CD4-positive, alpha-beta T cell treated with Interleukin-6 at 100 ng/mL for 8 hours (primary cell): ENCODE measurements around the gene HIBCH.
A peak's percentile ranks its signal among the peaks of the same experiment; 100 is the strongest.
"Not testable (repeated sequence)": the region's sequence is repeated elsewhere in the genome, so short reads cannot be mapped to it uniquely, and the experiment has no call there.

Source experiments
- DNase-seq: peaks from one replicate; pipeline ENCODE4 v3.0.0-alpha.2; 2020; ENCODE audit warnings: mixed read lengths, low spot score

Gene HIBCH

DNA sequence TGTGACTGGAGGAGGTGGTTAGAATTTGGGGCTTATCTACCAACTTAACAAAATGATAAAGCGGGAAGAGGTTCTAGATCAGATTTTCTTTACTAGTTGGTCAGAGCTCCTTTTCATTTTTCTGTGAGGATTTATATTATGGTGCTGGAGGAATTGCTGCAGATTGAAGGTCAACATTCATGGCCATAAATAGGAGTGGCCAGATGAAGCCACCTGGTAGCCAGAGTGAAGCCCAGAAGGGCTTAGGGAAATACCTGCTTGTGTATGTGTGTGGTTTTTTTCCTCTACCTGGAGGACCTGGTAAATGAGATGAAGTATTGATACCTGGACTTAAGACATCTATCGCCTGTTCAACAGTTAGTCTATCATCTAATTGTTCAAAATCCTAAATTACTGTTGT lies 134.2 kb downstream of the HIBCH start:
- no peak for DNase-seq

DNA sequence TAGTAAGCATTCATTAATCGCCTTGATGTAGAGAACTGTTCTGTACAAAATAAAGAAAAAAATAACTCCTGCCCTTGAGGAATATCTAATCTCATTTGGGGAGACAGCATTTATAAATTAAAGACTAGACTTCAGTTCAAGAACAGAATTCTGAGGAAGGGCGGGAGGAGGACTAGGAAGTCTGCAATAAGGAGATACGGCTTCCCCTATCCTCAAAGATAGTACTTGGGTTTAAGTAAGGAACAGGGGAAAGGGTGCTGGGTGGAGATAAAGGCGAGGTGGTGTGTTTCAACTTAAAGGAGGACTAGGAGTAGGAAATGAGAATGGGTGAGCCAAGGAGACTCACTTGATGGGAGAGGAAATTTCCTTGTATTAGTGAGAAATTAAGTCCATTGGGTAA lies 135.2 kb downstream of the HIBCH start:
- no peak for DNase-seq

DNA sequence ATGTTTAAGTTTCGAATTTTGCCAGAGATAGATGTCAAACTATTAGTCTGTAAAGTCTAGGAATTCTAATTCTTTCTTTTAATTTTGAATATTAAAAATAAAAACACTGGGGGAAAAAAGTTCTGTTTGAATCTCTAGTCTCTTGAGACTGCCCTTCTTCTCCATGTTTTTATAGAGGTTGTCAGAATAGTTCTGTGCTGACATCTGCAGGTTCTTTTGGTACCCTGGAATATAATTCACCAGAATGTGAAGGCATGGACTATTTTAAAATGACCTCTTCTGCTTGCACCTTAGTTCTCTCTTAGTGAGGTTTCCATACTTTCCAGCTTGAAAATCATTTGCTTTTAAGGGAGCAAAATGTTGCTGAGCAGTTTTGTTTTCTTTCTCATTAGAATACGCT lies 136.1 kb downstream of the HIBCH start:
- DNase-seq: no peak

DNA sequence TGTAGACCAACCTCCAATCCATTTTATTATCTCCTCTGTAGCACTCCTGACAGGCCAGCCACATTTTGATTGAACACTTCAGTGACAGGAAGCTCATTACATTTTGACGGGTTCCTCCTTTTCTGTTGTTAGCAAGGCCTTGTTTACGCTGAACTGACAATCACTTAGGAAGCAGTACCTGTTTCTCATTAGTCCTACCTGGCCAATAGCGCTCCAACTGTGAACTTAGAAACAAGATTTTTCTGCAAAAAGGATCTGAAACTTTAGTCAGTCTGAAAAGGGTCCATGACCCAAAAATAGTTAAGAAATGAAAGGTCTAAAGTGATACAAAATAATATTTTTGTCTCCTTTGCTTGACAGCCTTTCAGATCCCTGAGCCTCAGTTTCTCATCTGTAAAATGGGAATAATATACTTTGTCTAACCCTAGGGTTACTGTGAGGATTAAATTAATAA lies 137.5 kb downstream of the HIBCH start:
- no peak for DNase-seq

DNA sequence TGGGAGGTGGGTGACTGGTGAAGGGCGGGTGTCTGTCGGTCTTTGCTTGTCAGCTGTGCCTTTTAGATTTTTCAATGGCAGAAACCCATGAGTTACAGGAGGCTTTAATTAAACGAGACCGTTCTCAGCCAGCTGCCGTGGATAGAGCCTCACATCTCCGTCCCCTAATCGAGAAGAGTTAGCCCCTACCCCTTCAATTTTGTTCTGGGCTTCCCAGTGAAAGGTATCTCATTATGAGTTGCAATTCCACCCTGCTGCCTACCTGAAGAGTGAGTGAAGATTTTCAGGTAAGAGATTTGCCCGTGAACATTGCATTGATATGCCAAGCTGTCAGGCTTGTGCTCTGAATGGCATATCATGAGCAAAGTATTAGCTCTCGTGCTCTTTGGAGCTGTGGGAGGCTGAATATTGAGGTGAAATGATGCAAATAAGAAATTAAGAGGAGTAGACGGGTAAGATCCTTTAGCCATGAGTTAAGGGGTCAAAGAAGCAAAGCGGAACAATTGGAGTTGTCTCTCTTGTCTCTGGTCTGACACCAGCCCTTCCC lies 138.4 kb downstream of the HIBCH start:
- DNase-seq: no peak

DNA sequence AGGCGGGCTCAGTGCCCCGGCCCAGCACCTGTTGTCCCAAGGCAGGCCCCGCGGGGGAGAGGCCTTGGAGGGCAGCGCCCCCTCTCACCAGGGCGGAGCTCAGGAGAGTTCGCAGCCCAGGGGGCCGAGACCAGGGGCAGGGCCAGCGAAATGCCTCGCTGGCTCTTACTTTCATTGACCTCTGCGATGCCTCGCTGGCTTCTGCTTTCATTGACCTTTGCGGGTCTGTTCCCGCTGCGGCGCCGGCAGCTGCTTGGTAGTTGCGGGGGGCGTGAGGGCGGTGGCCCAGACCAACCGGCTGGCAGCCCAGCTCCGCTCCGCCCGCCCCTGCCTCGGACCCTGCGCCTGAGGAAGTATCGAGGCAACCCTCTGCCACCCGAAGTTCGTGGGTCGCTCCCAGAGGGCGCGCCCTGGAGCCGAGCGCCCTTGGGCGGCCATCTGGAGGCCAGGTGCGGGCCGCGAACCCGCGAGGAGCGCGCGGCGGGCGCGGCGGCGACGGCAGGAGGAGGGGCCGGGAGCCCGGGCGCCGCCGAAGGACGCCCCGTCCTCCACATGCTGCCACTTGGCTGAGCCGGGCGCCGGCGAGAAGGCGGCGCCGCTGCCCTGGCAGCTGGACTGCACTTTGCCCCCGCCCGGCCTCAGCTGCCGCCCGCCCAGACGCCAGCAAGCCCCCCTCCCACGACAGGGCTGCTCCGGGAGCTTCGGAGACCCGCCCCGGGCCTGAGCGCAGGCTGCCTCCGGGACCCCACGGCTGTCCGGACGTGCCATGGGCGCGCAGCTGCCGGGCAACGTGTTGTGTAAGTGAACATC lies 139.1 kb downstream of the HIBCH start:
- peak; percentile 2 for DNase-seq

DNA sequence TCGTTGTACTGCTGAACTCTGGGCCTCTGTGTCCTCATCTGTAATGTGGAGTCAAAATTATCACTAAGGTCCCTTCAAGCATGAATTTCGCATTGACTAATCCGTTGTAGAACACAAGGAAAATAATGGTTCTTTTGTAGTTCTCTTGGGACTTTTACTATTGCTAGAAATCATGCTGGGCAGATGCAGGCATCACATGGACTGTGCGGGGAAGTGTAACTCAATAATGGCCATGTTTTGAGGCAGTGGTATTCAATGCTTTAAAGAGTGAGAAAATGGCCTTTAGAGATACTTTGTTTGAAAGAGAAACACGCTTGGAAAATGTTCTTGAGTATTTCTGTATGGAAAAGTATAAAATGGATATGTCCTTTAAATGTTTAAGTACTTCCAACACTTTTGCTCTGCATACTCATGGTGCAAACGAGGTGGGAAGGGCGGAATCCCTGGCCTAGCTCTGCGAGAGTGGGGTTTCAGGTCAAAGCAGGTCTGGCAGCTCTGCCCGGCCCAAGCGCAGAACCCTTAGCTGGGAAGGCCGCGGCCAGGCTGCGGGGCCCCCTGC lies 139.8 kb downstream of the HIBCH start:
- no peak for DNase-seq

DNA sequence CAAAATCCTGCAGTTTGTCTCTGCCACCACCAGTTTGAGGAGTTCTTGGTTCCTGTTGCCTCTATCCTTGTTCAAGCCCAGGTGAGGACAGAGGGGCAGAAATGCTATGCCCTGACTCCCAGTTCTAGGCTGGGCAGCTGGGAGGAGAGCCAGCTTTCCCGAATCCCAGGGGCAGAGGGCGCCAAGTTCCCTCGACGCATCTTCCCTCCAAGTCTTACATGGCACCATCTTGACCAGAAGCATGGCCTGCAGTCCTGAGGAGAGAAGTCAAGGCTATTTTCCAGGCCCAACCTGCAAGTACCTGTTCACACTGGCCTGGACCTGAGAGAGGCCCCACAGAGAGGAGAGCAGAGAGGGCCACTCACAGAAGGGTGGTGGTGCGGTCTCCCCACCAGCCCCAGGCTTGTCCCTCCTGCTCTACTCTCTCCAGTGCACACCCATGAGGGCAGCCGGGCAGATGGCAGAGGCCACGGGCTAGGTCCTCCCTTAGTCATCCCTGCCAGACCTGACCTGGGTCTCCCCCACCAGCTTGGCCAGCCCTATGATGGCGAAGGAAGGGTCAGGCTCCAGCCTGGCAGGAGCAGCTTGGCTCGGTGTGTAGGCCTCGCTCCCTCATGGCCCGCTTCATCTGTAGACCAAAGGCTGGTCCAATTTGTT lies 141.4 kb downstream of the HIBCH start:
- DNase-seq: no peak

DNA sequence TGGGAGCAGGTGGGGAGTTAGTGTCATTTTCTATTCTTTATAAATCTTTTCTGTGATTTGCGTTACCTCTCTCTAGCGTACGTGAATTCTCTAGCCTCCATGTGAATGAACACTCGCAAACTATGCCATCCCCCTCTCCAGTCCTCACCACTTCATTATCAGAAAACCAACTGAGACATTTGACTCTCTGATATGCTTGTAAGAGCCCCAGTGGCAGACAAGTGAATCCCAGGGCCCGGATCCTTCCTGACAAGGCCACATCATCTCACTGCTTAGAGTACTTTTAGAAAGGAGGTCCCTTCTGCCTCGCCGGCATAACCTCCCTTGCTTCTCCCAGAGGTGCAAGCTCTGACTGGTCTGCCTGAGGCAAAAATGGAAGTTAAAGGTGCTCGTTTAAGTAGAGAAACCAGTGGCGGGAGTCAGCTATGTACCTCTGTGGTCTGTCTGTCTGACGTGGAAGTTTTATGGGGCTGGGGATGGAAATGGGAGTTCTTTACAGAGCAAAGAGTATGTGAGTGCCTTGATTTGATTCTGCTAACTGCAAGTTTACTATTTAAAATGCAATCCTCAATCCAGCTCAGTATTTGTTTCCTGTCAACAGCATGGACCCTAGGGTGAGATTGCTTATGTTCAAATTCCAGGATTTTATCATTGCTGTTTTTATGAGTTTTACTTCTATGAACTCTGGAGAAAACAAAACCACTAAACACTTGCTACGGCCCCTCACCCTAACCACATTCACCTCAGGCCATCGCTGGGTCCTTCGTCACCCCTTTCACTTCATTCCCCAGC lies 142.2 kb downstream of the HIBCH start:
- no peak for DNase-seq

DNA sequence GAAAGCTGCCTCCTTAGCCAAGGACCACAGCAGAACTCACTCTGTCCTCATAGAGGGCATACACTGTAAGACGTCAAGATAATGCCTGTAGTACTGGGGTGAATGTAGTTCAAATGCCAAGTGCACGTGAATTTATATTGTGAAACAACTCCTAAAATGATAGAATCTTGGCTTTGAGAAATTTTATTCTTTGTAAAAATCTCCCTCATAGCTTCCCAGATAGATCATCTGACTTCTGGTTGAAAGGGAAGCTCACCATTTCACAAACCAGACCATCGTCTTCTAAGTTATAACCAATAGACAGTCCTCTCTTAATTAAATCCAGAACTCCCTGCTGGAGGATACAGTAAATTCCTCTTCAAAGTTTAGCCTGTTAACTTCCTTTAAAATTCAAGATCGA lies 146.2 kb downstream of the HIBCH start:
- no peak for DNase-seq

DNA sequence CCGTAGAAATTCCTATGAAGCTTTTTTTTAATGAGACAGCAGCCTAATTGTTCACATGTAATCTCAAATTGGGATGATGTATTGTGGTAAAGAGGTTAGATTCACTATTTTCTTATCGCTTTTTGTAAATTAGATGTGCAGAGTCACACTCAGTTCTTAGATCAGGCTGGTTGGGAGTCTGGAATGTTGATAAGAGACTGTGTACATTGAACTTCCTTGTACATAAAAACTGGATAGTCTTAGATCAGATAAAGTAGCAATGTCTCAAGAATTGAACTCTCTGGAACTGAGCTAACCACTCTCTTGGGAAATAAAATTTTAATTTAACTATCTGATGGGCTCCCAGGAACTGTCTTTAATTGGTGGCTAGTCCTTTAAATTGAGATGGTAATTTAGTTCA lies 149.0 kb downstream of the HIBCH start:
- DNase-seq: no peak

DNA sequence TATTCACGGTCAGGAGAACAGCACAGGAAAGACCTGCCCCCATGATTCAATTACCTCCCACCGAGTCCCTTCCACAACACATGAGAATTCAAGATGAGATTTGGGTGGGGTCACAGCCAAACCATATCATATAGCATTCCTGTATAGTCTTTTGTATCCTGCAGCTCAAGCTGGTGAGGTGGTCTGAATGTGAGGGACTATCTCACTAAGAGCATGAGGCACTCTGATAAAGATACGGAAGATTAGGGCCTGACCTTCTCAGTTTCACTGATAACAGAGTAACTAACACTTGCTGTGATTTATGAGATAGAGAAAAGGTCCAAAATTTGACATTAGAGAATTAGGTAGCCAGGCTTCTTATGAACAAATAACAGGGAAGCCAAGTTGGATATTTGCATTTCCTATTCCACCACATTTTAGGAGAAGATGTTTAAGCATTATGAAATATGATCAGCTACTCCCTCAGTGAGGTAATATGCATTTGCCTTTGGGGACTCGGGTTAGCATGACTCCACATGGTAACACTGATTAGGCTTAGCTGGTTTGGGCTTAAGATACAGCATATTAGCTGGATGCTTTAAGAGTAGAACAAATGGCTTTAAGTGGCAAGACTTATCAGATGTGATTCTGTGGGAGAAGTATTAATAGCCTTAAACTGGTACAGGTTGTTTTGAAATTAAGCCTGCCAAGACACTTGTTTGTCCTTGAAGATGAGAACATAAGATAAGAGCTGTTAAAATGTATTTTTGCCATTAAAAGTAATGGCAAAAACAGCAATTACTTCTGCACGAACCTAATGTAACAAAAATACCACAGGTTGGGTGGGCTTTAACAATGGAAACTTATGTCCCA lies 150.2 kb downstream of the HIBCH start:
- DNase-seq: no peak

DNA sequence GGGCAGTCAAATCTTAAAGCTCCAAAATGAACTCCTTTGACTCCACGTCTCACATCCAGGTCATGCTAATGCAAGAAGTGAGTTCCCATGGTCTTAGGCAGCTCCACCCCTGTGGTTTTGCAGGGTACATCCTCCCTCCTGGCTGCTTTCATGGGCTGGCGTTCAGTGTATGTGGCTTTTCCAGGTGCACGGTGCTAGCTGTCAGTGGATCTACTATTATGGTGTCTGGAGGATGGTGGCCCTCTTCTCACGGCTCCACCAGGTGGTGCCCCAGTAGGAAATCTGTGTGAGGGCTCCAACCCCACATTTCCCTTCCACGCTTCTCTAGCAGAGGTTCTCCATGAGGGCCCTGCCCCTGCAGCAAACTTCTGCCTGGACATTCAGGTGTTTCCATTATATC lies 151.9 kb downstream of the HIBCH start:
- no peak for DNase-seq

DNA sequence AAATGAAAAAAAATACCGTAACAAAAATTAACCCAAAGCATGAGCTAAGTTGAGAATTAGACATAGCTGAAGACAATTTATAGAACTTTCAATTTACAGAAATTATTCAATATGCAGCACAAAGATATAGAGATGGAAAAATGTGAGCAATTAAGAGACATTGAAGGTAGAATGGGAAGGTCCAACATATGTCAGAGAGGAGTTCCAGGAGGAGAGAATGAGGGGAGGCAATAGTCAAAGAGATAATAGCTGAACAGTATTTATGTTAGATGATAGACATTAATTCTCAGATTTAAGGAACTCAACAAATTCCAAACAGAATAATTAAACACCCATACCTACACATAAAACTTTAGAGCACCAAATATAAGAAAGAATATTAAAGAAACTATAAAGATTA lies 154.1 kb downstream of the HIBCH start:
- DNase-seq: no peak

DNA sequence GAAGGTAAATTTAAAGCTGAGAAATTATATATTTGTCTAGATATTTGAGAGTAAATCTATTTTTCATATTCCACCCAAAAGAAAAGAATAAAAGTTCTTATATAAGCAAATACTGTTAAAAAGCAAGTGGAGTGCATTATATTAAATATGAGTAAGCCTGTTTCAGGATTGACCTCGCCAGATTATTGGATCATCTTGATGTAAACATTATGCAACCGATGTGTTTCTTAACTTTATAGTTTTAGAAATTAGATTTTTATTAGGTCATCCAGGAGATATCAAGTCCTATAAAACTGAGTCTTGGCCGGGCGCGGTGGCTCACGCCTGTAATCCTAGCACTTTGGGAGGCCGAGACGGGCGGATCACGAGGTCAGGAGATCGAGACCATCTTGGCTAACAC lies 156.8 kb downstream of the HIBCH start:
- DNase-seq: no peak

DNA sequence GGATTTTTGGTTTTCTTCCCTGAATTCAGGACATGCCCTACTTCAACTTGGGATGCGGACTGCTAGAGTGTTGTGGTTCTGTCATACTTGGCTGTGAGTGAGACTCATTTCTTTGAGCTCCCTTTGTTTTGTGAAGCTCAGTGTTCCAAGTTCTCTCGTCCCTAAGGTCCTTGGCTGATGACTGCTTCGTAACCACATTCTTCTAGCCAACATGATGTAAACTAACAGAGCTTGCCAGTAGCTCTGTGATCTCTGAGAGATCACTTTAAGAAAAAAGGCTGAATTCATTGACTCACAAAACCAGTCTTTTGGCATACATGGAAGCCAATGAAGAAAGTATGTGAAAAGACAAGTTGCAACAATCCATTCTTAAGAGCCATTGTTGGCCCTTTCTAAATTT lies 160.2 kb downstream of the HIBCH start:
- DNase-seq: no peak

DNA sequence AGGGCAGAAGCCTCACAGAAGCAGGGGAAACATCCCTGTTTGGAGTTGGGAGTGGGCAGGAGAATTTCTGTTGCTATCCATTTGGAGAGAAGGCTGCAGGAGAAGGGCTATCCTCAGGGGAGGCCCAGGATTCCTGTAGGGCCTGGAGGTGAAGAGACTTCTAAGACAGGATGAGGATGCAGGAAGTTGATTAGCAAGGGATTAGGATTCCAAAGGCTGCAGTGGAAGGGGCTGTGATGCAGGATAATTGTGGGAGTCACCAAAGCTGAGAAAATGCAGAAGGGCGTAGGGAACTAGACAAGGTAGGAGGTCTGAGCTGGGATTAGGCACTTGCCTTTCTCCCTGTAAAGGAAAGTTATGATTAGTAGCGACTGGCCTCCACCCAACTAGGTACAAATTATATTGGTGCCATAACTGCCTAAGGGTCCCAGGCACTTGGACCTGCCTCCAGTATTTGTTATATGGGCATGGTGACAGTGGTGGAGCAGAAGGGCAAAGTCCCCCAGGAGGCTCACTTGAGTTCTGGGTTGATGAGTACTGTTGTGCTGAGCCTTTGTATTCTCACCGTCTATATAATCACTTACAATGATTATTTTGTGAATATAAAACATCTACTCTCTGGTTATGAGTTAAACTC lies 160.7 kb downstream of the HIBCH start:
- DNase-seq: no peak

DNA sequence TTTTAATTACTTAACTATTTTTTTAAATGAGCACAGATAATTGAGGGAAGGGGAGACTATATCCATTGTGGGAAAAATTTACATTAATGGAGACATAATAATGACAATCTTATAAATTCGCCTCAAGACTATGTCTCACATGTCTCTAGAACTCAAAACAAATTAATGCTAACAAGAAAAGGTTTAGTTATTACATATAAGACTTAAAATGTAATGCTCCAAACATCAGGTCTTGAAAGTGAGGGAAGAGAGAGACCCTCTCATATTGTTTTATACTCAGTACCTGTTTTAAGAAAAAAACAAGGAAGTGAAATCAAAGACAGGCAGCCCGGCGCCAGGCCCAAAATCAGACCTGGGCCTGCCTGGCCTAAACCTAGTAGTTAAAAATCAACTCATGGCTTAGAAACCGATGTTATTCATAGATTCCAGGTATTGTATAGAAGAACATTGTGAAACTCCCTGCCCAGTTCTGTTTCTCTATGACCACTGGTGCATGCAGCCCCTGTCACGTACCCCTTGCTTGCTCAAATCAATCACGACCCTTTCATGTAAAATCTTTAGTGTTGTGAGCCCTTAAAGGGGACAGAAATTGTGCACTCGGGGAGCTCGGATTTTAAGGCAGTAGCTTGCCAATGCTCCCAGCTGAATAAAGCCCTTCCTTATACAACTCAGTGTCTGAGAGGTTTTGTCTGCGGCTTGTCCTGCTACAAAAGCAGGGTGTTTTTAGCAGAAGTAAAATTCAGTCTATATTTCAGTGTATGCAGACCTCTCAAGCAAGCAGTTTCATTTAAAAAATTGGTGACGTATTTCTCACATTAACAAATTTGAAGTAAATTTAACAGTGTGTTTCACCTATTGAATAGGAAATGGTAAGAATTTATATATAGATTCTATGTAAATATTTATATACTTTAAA lies 161.8 kb downstream of the HIBCH start:
- DNase-seq: not testable (repeated sequence)

DNA sequence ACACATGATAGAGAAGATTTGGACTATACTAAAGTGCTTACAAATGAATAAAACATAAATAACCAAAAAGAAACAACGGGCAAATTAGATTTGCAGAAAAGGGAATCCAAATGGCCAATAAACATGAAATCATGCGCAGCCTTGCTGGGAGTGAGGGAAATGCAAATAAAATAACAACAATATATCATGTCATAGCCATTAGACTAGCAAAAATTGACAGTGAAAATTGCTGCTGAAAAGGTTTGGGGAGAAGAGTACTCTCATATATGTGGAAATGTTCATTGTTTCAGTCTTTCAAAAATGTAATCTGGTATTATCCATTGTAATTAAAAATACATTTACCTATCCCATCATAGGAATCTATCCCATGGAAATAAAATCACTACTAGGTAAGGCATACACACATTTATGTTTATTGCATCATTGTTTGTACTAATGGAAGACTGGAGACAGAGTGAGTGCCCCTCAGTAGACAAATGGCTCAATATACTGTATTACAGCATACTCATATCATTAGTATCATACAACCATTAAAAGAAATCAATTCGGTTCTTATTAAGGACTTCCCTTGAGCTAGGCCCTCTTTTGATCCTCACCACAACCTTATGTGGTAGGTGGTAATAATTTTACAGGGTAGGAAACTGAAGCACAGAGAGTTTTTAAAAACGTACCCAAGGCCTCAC lies 163.0 kb downstream of the HIBCH start:
- DNase-seq: no peak
